MCF 10A (cell line): Measurements from ENCODE around the gene CBLN3. TPM values are rescaled to one million over a fixed set of nuclear protein-coding genes. Genes with fewer than 3 reads are reported as not detected.

ENCODE experiments used
- BruUV-seq: library from RNA; stranded (reverse); fragments of 400-500 nt; replicated peaks from 2 replicates; lab custom pipeline; 2021; lab: Mats Ljungman, UMichigan
- CTCF ChIA-PET: fragments of 300-600 bp; sonication (Branson Sonifier 250); formaldehyde crosslinking; extraction: SDS; loops from one replicate; lab custom pipeline; 2021; ENCODE audit warnings: antibody characterized with exemption, inconsistent platforms; lab: Yijun Ruan, JAX
- POLR2A ChIA-PET: fragments of 300-600, 350-650 bp; sonication (Branson Sonifier 250); formaldehyde crosslinking; extraction: SDS; loops from one replicate; lab custom pipeline; 2020; ENCODE audit warnings: antibody characterized with exemption, inconsistent platforms; lab: Yijun Ruan, JAX
- DNase-seq: peaks from one replicate; pipeline ENCODE4 v3.0.0-alpha.2; 2018; ENCODE audit not compliant: unreplicated experiment
- H3K27ac Mint-ChIP-seq: one replicate; pipeline ENCODE4 v1.8.0; 2022; ENCODE audit warnings: mild to moderate bottlenecking, low read depth, mixed read lengths; ENCODE audit not compliant: unreplicated experiment
- H3K27me3 Mint-ChIP-seq: one replicate; pipeline ENCODE4 v1.8.0; 2022; ENCODE audit warnings: mixed read lengths; ENCODE audit not compliant: insufficient read depth, unreplicated experiment
- H3K36me3 Mint-ChIP-seq: one replicate; pipeline ENCODE4 v1.8.0; 2022; ENCODE audit warnings: mild to moderate bottlenecking, moderate library complexity, mixed read lengths; ENCODE audit not compliant: insufficient read depth, unreplicated experiment
- H3K4me1 Mint-ChIP-seq: one replicate; pipeline ENCODE4 v1.8.0; 2022; ENCODE audit warnings: mixed read lengths; ENCODE audit not compliant: insufficient read depth, unreplicated experiment
- H3K4me3 Mint-ChIP-seq: one replicate; pipeline ENCODE4 v1.8.0; 2022; ENCODE audit warnings: mild to moderate bottlenecking, moderate library complexity, mixed read lengths; ENCODE audit not compliant: unreplicated experiment
- H3K9me3 Mint-ChIP-seq: one replicate; pipeline ENCODE4 v1.8.0; 2022; ENCODE audit warnings: mixed read lengths; ENCODE audit not compliant: unreplicated experiment
- intact Hi-C: fragments of 100-400 bp; cut with micrococcal nuclease; formaldehyde crosslinking; loops from 2 replicates; pipeline ENCODE4 v1.14.1; 2022
- total RNA-seq: library from RNA; stranded (reverse); gene quantifications from 2 replicates; pipeline ENCODE4 v1.2.3, GENCODE V29; 2022
- TF ChIP-seq, protein P1 (sequence below): fragments of 200-600 bp; IDR thresholded peaks from one replicate; pipeline ENCODE4 v1.8.0; 2022; ENCODE audit warnings: antibody characterized with exemption, mild to moderate bottlenecking; ENCODE audit not compliant: unreplicated experiment

CBLN3 gene
- total RNA-seq, 1 experiment from 2014 or later: 2.4 TPM

GRCh38 chr14:24387009-24387345 lies 42.5 kb downstream of the CBLN3 start:
- Mint-ChIP-seq H3K9me3 (no peaks in the 10 kb centered on the region), H3K4me1 (no peaks in the 10 kb centered on the region), H3K36me3 (no peaks in the 10 kb centered on the region), H3K27ac (no peak overlapping the region), H3K27me3 (peaks cover 13% of the 10 kb centered on the region), H3K4me3 (no peak overlapping the region)
- intact Hi-C loops: no loop called here
- DNase-seq: no peak
- POLR2A ChIA-PET: interaction anchor here (0.5 kb wide), 1 partner anchor 32 kb away, joined by 3 read pairs; no protein-coding TSS in a partner anchor
- CTCF ChIA-PET: interaction anchor here (0.7 kb wide), 1 partner anchor 31 kb away, joined by 3 read pairs; no protein-coding TSS in a partner anchor
- no TSS peak for BruUV-seq
- TF ChIP-seq, protein P1, sequence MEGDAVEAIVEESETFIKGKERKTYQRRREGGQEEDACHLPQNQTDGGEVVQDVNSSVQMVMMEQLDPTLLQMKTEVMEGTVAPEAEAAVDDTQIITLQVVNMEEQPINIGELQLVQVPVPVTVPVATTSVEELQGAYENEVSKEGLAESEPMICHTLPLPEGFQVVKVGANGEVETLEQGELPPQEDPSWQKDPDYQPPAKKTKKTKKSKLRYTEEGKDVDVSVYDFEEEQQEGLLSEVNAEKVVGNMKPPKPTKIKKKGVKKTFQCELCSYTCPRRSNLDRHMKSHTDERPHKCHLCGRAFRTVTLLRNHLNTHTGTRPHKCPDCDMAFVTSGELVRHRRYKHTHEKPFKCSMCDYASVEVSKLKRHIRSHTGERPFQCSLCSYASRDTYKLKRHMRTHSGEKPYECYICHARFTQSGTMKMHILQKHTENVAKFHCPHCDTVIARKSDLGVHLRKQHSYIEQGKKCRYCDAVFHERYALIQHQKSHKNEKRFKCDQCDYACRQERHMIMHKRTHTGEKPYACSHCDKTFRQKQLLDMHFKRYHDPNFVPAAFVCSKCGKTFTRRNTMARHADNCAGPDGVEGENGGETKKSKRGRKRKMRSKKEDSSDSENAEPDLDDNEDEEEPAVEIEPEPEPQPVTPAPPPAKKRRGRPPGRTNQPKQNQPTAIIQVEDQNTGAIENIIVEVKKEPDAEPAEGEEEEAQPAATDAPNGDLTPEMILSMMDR: no peak

GRCh38 chr14:24385524-24385923 lies 43.9 kb downstream of the CBLN3 start:
- Mint-ChIP-seq H3K9me3 (no peaks in the 10 kb centered on the region), H3K27me3 (peaks cover 13% of the 10 kb centered on the region), H3K27ac (no peak overlapping the region), H3K36me3 (no peaks in the 10 kb centered on the region), H3K4me1 (no peaks in the 10 kb centered on the region), H3K4me3 (no peak overlapping the region)
- DNase-seq: no peak
- ChIA-PET CTCF (interaction anchor here (0.9 to 2.1 kb wide), 4 partner anchors 12 to 52 kb away, joined by 3 to 11 read pairs (median 6); no protein-coding TSS in a partner anchor), POLR2A (interaction anchor here (0.9 kb wide), 1 partner anchor 23 kb away, joined by 3 read pairs; no protein-coding TSS in a partner anchor)
- intact Hi-C loops: no loop called here
- BruUV-seq: no TSS peak
- TF ChIP-seq, protein P1: no peak

DNA sequence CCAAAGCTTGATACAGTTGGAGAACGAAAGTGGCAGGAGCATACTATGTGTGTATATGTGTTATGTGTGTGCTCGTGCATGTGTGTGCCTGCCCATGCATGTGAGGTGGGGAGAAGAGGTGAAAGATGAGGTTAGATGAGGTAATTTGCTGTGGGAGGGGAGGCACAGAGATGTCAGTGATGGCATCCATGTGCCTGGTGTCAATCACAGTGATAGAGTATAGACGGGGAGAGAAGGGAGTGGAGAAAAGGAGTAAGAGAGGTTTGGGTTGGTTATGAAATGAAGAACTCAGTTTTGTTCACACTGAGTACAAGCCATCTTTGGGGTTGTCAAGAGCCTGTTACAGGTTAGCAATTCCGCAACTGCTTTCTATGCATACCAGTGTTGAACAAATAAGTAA lies 45.3 kb downstream of the CBLN3 start:
- DNase-seq: no peak
- Mint-ChIP-seq H3K4me1 (no peaks in the 10 kb centered on the region), H3K27me3 (peaks cover 13% of the 10 kb centered on the region), H3K4me3 (no peak overlapping the region), H3K36me3 (no peaks in the 10 kb centered on the region), H3K9me3 (no peaks in the 10 kb centered on the region), H3K27ac (no peak overlapping the region)
- TF ChIP-seq, protein P1: no peak
- BruUV-seq: no TSS peak
- POLR2A ChIA-PET: no interaction called here
- CTCF ChIA-PET: interaction anchor here (0.6 to 1.3 kb wide), 3 partner anchors 41 to 53 kb away, joined by 3 to 5 read pairs (median 4); no protein-coding TSS in a partner anchor
- intact Hi-C loops: no loop called here

DNA sequence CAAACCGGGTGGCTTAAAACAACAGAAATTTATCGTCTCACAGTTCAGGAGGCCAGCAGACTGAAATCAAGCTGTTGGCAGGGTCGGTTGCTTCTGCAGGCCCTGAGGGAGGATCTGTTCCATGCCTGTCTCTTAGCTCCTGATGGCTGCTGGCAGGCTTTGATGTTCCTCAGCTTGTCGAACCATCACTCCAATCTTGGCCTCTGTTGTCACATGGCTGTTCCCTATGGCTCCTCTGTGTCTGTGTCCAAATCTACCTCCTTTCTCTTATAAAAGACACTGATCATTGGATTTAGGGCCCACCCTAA lies 47.5 kb downstream of the CBLN3 start:
- no peak overlapping the region for H3K4me3 Mint-ChIP-seq
- H3K9me3 Mint-ChIP-seq: no peaks in the 10 kb centered on the region
- H3K27ac Mint-ChIP-seq: no peak overlapping the region
- no peak for DNase-seq
- H3K4me1 Mint-ChIP-seq: no peaks in the 10 kb centered on the region
- ChIA-PET POLR2A (interaction anchor here (0.7 kb wide), 2 partner anchors 14 to 71 kb away, joined by 3 to 5 read pairs; partner anchors contain the start of gene LTB4R), CTCF (interaction anchor here (0.7 to 2.3 kb wide), 6 partner anchors 17 to 1834 kb away, joined by 3 to 7 read pairs (median 4); no protein-coding TSS in a partner anchor)
- H3K27me3 Mint-ChIP-seq: peaks cover 13% of the 10 kb centered on the region
- BruUV-seq: no TSS peak
- TF ChIP-seq, protein P1: no peak
- intact Hi-C loops: no loop called here
- no peaks in the 10 kb centered on the region for H3K36me3 Mint-ChIP-seq
